ENCODE measurements around the gene MAN2B1. TPM values are rescaled to one million over a fixed set of nuclear protein-coding genes. Genes with fewer than 3 reads are reported as not detected.

Gene MAN2B1
- total and polyA plus RNA-seq, 2 of the 8 experiments (the other 6 are each of a cell fraction or from before 2014, with no cell fraction given) = 55.3 to 76.3 TPM

DNA sequence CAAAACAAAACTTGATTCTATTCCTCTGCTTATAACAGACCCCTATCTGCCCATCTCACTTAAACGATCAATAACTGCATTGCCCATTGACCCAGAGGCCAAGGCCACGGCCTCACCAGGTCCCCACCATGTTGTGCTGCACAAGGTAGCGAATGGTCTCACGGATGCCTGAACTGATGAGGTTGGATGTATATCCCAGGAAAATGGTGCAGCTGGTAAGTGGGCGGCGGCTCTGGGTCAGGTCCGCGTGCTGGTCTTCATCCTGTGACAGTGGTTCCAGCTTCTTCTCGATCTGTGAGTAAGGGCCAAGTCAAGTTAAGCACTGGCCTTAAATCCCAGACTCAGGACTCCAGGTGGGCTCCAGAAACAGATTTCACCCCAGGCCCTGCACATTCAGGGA is 13.5 kb upstream of the MAN2B1 start:
- CTCF ChIA-PET (ENCODE audit: partially characterized antibody) = interaction anchor here (1.2 kb wide), 1 partner anchor 19 kb away, joined by 3 read pairs; no protein-coding TSS in a partner anchor
- H3K79me1 ChIP-seq (ENCODE audit: low read depth, low read length) = peaks cover 9% of the 10 kb centered on the region; the same call in 1 of the 2 replicates

More for the DNA sequence above, 13.5 kb upstream of the MAN2B1 start:
- DNase-seq (ENCODE audit: low read depth in 1 of 2, low spot score in 2 of 2) (no peak), FAIRE-seq (no peak)
- no peak overlapping the region for H3K18ac ChIP-seq (ENCODE audit: extremely low read depth, low read length)
- H3K79me2 ChIP-seq (ENCODE audit: control insufficient read depth in 1 of 2, insufficient read depth in 2 of 2, low read length in 2 of 2) = peaks cover 0 to 11% of the 10 kb centered on the region in 2 experiments; a peak in 2 of 4 replicates
- H3K27me3 ChIP-seq (replicated peaks in 1 of 4; ENCODE audit: control insufficient read depth in 3 of 4, extremely low read depth in 1 of 4, insufficient read depth in 3 of 4, low read length in 3 of 4) = no peaks in the 10 kb centered on the region
- no peak overlapping the region for H2BK15ac ChIP-seq (ENCODE audit: low read length)
- peaks cover 0 to 11% of the 10 kb centered on the region in 2 experiments for H4K20me1 ChIP-seq (replicated peaks in 1 of 2; ENCODE audit: control insufficient read depth in 1 of 2, insufficient read depth in 2 of 2, low read length in 2 of 2)
- no peaks in the 10 kb centered on the region for H3K23me2 ChIP-seq (ENCODE audit: low read depth, low read length)
- no peak overlapping the region for H2BK120ac ChIP-seq (replicated peaks; ENCODE audit: low read depth, low read length)
- H4K5ac ChIP-seq (ENCODE audit: insufficient read length, low read depth, low read length) = no peak overlapping the region
- POLR2A ChIA-PET (ENCODE audit: partially characterized antibody) = interaction anchor here (0.7 to 6.4 kb wide), 11 partner anchors 8 to 239 kb away, joined by 3 to 93 read pairs (median 5); partner anchors contain the start of genes FBXW9, MAN2B1, SYCE2 and WDR83
- H3K56ac ChIP-seq (replicated peaks; ENCODE audit: insufficient read length, low read depth, low read length) = no peak overlapping the region
- H2AFZ ChIP-seq (ENCODE audit: low read length) = no peak overlapping the region
- WGBS, 2 experiments (ENCODE audit: extremely low coverage in 1 of 2, insufficient coverage in 1 of 2, insufficient read length in 1 of 2, insufficient replicate concordance in 2 of 2, low coverage in 1 of 2, low lambda C conversion rate in 2 of 2, missing lambda C conversion rate in 1 of 2) = 95% methylated on average over 9 of the region's 9 CpGs; no CpG with 5 or more reads in 1 of the 2 experiments
- H4K8ac ChIP-seq (ENCODE audit: extremely low read depth, insufficient read depth, low read length) = peak overlapping the region; percentile 31; the same call in 1 of the 2 replicates
- no peak overlapping the region for H2BK12ac ChIP-seq (ENCODE audit: low read depth, low read length)
- H3K9ac ChIP-seq (replicated peaks in 1 of 4; ENCODE audit: extremely low read depth in 1 of 4, low read depth in 3 of 4, low read length in 3 of 4) = no peak overlapping the region
- no peak overlapping the region for H3K23ac ChIP-seq (ENCODE audit: insufficient read length)
- H2BK20ac ChIP-seq (ENCODE audit: low read length) = no peak overlapping the region
- H3K4me3 ChIP-seq (ENCODE audit: extremely low read depth in 1 of 4, insufficient read depth in 2 of 4, low read depth in 3 of 4, low read length in 4 of 4) = no peak overlapping the region
- peak overlapping the region; percentile 89; the same call in 1 of the 2 replicates for H2AK5ac ChIP-seq (ENCODE audit: low read depth, low read length)
- no peaks in the 10 kb centered on the region; a peak in 1 of 4 replicates for H3K9me3 ChIP-seq (ENCODE audit: insufficient read depth in 2 of 2, low read depth in 1 of 2, low read length in 1 of 2)
- peaks cover 0 to 3% (median 0%) of the 10 kb centered on the region in 4 experiments; a peak in 2 of 7 replicates for H3K4me1 ChIP-seq (replicated peaks in 1 of 4; ENCODE audit: control insufficient read depth in 3 of 4, insufficient read depth in 4 of 4, low read length in 3 of 4)
- no peak overlapping the region for H3K27ac ChIP-seq (ENCODE audit: low read depth, low read length)
- no peak overlapping the region; a peak in 1 of 4 replicates for H3K4me2 ChIP-seq (ENCODE audit: insufficient read depth in 1 of 2, low read depth in 2 of 2, low read length in 2 of 2)
- peaks cover 29 to 37% (median 35%) of the 10 kb centered on the region in 4 experiments for H3K36me3 ChIP-seq (ENCODE audit: control insufficient read depth in 2 of 4, insufficient read depth in 4 of 4, low read length in 3 of 4)
- H2BK5ac ChIP-seq (ENCODE audit: low read depth, low read length) = no peak overlapping the region
- H3K14ac ChIP-seq (ENCODE audit: insufficient read length) = no peak overlapping the region
- no peak overlapping the region for H4K91ac ChIP-seq (replicated peaks; ENCODE audit: insufficient read length, low read length)
- no peak overlapping the region for H3K4ac ChIP-seq (replicated peaks; ENCODE audit: insufficient read length, low read depth, low read length)
